GM12892 (cell line): ENCODE results near the gene PIM1.

ENCODE experiments used
- DNase-seq: peaks from one replicate; pipeline ENCODE4 v3.0.0; 2011; ENCODE audit not compliant: insufficient read length
- FAIRE-seq: peaks from 2 replicates; lab custom pipeline; 2011; peaks lifted over from hg19 to GRCh38; lab: Jason Lieb, UNC
- POLR2A ChIP-seq: IDR thresholded peaks from 2 replicates; pipeline ENCODE4 v1.6.1; 2011; ENCODE audit warnings: low read depth, low read length, control low read depth
- POLR2AphosphoS5 ChIP-seq: IDR thresholded peaks from 2 replicates; pipeline ENCODE4 v1.6.1; 2011; ENCODE audit warnings: low read depth, low read length, control low read depth
- TAF1 ChIP-seq: IDR thresholded peaks from 2 replicates; pipeline ENCODE4 v1.6.1; 2011; ENCODE audit warnings: low read depth, mild to moderate bottlenecking, control low read depth, low read length, borderline replicate concordance

Gene PIM1

DNA sequence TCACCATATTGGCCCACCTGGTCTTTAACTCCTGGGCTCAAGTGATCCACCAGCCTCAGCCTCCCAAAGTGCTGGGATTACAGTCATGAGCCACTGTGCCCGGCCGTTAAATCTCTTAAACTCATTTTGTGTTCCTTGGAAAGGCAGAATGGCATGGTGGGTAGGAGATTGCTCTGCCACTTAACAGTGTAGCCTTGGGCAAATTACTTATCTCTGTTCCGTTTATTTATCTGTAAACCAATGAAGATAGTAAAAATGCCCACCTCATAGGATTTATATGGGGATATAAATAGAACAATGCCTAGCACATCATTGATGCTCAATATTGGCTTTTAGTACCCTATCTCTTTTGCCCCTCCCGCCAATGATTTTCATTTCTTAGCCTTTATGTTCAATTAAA lies 7.2 kb upstream of the PIM1 start:
- DNase-seq, result no peak
- no peak for FAIRE-seq
- TF ChIP-seq POLR2A (no peak), POLR2AphosphoS5 (no peak), TAF1 (no peak)

DNA sequence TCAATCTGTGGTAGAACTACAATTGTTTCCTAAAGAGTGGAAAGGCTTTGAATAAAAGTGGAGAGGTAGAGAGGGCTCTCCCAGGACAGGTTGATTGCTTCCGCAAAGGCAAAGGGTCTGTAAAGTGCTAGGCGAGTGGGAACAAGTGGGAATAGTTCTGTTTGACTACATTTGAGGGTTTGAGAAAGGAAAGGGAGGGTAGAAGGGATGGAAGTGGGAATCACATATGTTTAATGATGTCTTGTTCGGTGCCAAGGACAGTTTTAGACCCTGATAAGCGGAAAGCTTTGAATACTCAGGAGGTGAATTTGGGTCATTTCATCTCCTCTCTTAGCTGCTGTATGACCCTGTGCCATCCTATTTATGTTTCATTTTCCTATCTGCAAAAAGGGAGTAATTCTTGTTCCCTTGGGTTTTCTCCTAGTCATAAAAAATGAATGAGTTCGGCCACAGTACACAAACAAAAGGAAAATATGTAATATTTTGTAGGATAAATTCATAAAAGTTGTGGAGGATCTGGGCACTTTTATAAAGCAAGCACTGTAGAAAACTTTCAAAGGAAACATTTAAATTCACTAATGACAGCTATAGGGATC lies 1.7 kb upstream of the PIM1 start:
- TF ChIP-seq POLR2AphosphoS5, result no peak
- no peak for TF ChIP-seq POLR2A
- no peak for TF ChIP-seq TAF1
- FAIRE-seq (no peak), DNase-seq (no peak)

DNA sequence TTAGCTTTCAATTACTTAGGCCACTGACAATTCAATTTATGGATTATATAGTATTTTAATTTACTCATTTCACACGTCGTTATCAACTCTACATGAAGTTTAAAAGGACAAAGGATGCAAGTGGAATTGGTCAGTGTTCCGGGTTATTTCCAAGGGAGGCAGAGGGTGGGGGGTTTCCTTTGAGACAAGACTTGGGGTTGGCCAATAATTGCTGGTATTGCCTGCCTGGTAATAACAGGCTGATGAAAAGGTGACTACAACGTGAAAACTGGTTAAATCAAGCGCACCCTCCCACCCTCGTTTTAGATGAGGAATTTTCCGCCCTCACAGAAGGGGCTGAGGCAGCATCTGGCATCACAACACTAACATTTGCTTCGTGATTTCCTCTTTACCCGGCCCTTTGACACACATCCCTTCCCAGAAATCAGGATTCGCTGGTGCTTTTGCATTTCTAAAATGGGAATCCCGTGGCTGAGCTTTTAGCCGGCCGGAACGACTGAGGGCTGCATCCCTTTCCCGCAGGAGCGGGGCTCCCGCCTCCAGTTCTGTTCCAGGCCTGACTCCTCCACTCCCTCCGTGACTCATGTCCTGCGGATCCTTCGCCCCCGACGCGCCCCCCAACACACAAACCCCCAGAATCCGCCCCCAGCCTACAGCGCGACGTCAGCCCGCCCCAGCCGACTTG lies 999 bp upstream of the PIM1 start:
- DNase-seq, result no peak
- FAIRE-seq, result peak; percentile 56
- TF ChIP-seq POLR2A, result no peak
- TF ChIP-seq POLR2AphosphoS5, result no peak
- TF ChIP-seq TAF1, result no peak

DNA sequence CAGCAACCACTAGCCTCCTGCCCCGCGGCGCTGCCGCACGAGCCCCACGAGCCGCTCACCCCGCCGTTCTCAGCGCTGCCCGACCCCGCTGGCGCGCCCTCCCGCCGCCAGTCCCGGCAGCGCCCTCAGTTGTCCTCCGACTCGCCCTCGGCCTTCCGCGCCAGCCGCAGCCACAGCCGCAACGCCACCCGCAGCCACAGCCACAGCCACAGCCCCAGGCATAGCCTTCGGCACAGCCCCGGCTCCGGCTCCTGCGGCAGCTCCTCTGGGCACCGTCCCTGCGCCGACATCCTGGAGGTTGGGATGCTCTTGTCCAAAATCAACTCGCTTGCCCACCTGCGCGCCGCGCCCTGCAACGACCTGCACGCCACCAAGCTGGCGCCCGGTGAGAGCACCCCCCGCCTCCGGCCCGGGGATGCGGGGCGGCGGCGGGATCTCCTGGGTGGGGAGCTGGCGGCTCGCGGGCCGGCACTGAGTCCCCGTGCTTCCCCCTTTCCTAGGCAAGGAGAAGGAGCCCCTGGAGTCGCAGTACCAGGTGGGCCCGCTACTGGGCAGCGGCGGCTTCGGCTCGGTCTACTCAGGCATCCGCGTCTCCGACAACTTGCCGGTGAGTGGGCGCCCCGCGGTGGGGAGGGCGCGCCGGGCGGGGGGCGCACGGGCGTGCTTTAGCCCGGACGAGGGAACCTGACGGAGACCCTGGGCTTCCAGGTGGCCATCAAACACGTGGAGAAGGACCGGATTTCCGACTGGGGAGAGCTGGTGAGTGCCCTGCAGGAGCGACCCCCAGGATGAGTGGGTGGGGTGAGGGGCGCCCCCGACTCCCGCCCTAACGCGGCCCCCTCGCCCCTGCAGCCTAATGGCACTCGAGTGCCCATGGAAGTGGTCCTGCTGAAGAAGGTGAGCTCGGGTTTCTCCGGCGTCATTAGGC lies 585 bp downstream of the PIM1 start:
- peak; percentile 56 for FAIRE-seq
- peak; percentile 42 for DNase-seq
- TF ChIP-seq POLR2A (no peak), TAF1 (no peak)

DNA sequence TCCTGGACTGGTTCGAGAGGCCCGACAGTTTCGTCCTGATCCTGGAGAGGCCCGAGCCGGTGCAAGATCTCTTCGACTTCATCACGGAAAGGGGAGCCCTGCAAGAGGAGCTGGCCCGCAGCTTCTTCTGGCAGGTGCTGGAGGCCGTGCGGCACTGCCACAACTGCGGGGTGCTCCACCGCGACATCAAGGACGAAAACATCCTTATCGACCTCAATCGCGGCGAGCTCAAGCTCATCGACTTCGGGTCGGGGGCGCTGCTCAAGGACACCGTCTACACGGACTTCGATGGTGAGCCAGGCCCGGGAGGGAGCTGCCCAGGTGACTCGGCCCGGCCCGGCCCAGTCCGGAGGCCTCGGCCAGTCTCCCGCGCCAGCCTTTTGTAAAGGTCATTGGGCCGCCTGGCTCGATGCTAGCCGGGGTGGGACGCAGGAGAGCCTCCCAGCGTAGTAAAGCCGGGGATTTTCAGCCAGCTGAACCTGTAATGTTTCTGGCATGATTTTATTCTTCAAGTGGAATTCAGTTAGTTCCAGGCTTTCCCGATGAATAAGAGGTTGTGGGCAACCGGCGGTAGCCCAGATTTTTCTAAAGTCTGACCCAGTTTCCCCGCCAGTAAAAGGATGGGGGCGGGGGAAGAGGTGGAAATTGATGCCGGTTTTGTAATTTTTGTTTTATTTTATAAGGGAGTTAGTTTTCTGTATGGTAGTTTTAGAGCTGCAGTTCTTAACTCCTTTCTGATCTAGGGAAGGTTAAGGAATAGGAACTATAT lies 1.4 kb downstream of the PIM1 start:
- TF ChIP-seq POLR2A (no peak), TAF1 (no peak), POLR2AphosphoS5 (no peak)
- DNase-seq (no peak), FAIRE-seq (no peak)

DNA sequence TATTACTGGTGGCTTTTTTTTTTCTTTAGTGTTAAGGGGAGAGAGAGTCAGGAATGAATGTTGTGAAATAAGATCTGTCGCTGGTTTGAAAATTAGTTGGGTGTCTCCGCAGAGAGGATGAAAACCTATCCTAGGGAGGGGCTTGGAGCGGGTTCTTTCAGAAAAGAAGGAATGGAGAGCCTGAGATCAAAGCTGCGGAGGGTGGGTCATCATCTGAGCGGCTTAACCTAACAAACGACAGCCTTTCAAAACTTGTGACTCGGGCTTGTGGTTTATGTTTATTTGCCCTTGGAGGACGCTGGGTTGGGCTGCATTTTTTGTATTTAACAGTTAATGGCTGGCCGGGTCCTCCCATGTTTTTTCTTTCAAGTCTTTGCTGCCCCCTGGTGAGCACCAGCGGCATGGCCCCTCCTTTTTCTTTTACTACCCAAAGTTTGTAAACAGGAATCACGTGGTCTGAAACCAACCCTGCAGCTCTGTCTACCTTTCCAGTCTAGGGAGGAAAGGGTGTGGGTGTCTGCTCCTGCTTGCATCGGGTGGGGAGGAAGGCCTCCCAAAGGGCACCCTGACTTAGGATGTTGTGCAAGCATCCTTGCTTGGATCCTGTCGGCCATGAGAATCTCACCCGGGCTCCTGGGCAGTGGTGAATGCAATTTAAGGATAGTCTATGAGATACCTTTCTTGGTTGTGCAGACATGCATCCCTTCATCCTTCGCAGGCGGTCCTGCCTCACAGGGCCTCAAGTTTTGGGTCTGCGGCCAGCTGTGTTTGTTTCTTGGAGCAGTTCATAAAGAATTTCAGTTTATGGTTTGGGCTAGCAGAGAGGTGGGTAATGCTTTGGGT lies 2.2 kb downstream of the PIM1 start:
- DNase-seq (peak; percentile 57), FAIRE-seq (peak; percentile 70)
- no peak for TF ChIP-seq TAF1
- no peak for TF ChIP-seq POLR2AphosphoS5
- no peak for TF ChIP-seq POLR2A

DNA sequence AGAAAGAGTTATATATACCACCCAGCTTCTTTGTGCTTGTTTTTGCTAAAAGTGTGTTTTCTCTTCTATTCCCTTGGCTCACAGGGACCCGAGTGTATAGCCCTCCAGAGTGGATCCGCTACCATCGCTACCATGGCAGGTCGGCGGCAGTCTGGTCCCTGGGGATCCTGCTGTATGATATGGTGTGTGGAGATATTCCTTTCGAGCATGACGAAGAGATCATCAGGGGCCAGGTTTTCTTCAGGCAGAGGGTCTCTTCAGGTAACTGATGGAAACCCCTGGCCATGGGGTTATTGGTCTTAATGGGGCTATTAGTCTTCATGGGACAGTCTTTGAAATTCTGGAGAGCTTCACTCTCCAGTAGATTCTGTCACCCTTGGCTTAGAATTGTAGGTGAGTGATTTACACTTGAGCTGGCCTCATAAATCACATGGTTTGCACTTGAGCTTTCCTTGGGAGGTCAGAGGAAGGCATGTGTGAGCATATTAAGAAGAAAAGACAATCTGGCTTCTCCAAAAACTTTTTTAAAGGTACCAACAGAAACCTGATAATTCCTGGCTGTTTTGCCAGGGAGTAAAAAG lies 3.0 kb downstream of the PIM1 start:
- TF ChIP-seq POLR2AphosphoS5 (no peak), POLR2A (no peak), TAF1 (no peak)
- FAIRE-seq, result no peak
- DNase-seq, result no peak

DNA sequence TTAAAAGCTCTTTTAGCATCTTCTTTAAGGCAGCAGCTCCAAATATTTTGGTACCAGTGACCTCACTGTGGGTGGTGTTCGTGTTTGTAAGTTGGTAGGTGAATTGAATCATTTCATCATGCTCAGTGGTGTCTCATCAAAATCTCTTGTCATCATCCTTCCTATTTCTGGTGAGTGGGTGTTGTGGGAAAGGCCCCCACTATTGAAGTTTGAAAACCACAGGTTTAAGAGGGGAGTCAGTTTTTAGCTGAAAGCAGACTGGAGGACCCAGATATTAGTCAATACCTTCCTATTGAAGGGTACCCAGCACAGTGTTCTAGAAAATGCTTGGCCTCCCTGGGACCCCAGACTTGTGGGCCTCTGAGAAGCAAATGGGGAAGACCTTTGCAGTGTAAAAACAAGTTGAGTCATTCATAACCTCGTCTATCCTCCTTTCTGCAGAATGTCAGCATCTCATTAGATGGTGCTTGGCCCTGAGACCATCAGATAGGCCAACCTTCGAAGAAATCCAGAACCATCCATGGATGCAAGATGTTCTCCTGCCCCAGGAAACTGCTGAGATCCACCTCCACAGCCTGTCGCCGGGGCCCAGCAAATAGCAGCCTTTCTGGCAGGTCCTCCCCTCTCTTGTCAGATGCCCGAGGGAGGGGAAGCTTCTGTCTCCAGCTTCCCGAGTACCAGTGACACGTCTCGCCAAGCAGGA lies 3.7 kb downstream of the PIM1 start:
- TF ChIP-seq TAF1 (no peak), POLR2A (no peak), POLR2AphosphoS5 (no peak)
- no peak for FAIRE-seq
- no peak for DNase-seq

DNA sequence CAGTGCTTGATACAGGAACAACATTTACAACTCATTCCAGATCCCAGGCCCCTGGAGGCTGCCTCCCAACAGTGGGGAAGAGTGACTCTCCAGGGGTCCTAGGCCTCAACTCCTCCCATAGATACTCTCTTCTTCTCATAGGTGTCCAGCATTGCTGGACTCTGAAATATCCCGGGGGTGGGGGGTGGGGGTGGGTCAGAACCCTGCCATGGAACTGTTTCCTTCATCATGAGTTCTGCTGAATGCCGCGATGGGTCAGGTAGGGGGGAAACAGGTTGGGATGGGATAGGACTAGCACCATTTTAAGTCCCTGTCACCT lies 4.2 kb downstream of the PIM1 start:
- DNase-seq, result no peak
- no peak for FAIRE-seq
- TF ChIP-seq POLR2AphosphoS5 (no peak), POLR2A (no peak), TAF1 (no peak)
